H9 (cell line): ENCODE measurements around the gene GLYAT. TPM values are rescaled to one million over a fixed set of nuclear protein-coding genes. Genes with fewer than 3 reads are reported as not detected.

Experiments
- DNase-seq: peaks from one replicate; pipeline ENCODE4 v3.0.0-alpha.2; 2017
- H2AFZ ChIP-seq: one replicate; pipeline ENCODE4 v1.6.1; 2013; ENCODE audit warnings: mild to moderate bottlenecking, low read length, control low read depth, moderate library complexity
- H2AK5ac ChIP-seq: 2 replicates; pipeline ENCODE4 v1.6.1; 2013; ENCODE audit warnings: low read length, control low read depth, mixed read lengths; ENCODE audit not compliant: insufficient read length
- H2BK120ac ChIP-seq: one replicate; pipeline ENCODE4 v1.6.1; 2013; ENCODE audit warnings: low read depth, mild to moderate bottlenecking, low read length, control low read depth, inconsistent platforms; ENCODE audit not compliant: poor library complexity, severe bottlenecking
- H2BK12ac ChIP-seq: 2 replicates; pipeline ENCODE4 v1.6.1; 2013; ENCODE audit warnings: low read length, control low read depth, mixed read lengths, low read depth; ENCODE audit not compliant: insufficient read length
- H2BK15ac ChIP-seq: 2 replicates; pipeline ENCODE4 v1.6.1; 2013; ENCODE audit warnings: low read depth, low read length, control low read depth
- H2BK20ac ChIP-seq: one replicate; pipeline ENCODE4 v1.6.1; 2013; ENCODE audit warnings: low read depth, mild to moderate bottlenecking, low read length, control low read depth, inconsistent platforms; ENCODE audit not compliant: poor library complexity, severe bottlenecking
- H2BK5ac ChIP-seq: 2 replicates; pipeline ENCODE4 v1.6.1; 2013; ENCODE audit warnings: low read length, control low read depth, mixed read lengths; ENCODE audit not compliant: insufficient read length
- H3K14ac ChIP-seq: 2 replicates; pipeline ENCODE4 v1.6.1; 2013; ENCODE audit warnings: low read length, control low read depth; ENCODE audit not compliant: insufficient read depth
- H3K18ac ChIP-seq: 2 replicates; pipeline ENCODE4 v1.6.1; 2013; ENCODE audit warnings: low read depth, mild to moderate bottlenecking, mixed read lengths, low read length, control low read depth; ENCODE audit not compliant: insufficient read length
- H3K23ac ChIP-seq: 2 replicates; pipeline ENCODE4 v1.6.1; 2013; ENCODE audit warnings: low read length, control low read depth, mixed read lengths, low read depth; ENCODE audit not compliant: insufficient read length
- H3K23me2 ChIP-seq: 2 replicates; pipeline ENCODE4 v1.6.1; 2013; ENCODE audit warnings: low read depth, mild to moderate bottlenecking, mixed read lengths, low read length, control low read depth; ENCODE audit not compliant: insufficient read length, poor library complexity, severe bottlenecking
- H3K27ac ChIP-seq: 2 replicates; pipeline ENCODE4 v1.5.1; 2013; ENCODE audit warnings: low read length, control low read depth, mixed read lengths, low read depth; ENCODE audit not compliant: insufficient read length
- H3K27me3 ChIP-seq: 2 replicates; pipeline ENCODE4 v1.6.1; 2013; ENCODE audit warnings: low read length, control low read depth, inconsistent platforms; ENCODE audit not compliant: insufficient read depth
- H3K4ac ChIP-seq: 2 replicates; pipeline ENCODE4 v1.6.1; 2013; ENCODE audit warnings: low read depth, mild to moderate bottlenecking, control low read depth, inconsistent platforms, low read length, moderate library complexity
- H3K4me1 ChIP-seq: 2 replicates; pipeline ENCODE4 v1.6.1; 2013; ENCODE audit warnings: low read length, control low read depth, inconsistent platforms; ENCODE audit not compliant: insufficient read depth
- H3K4me2 ChIP-seq: 2 replicates; pipeline ENCODE4 v1.6.1; 2013; ENCODE audit warnings: low read length, control low read depth, mixed read lengths; ENCODE audit not compliant: insufficient read length, insufficient read depth
- H3K56ac ChIP-seq: 2 replicates; pipeline ENCODE4 v1.6.1; 2013; ENCODE audit warnings: low read depth, mild to moderate bottlenecking, mixed read lengths, low read length, control low read depth; ENCODE audit not compliant: insufficient read length
- H3K79me1 ChIP-seq: 2 replicates; pipeline ENCODE4 v1.6.1; 2013; ENCODE audit warnings: low read depth, mild to moderate bottlenecking, moderate library complexity, low read length, control low read depth, inconsistent platforms; ENCODE audit not compliant: insufficient read depth, poor library complexity, severe bottlenecking
- H3K79me2 ChIP-seq: 2 replicates; pipeline ENCODE4 v1.6.1; 2013; ENCODE audit warnings: low read length, control low read depth, inconsistent platforms; ENCODE audit not compliant: insufficient read depth
- H3K9ac ChIP-seq: 2 replicates; pipeline ENCODE4 v1.6.1; 2013; ENCODE audit warnings: low read length, control low read depth, mixed read lengths; ENCODE audit not compliant: insufficient read length; ENCODE audit errors: extremely low read depth
- H3K9me3 ChIP-seq: one replicate; pipeline ENCODE4 v1.6.1; 2013; ENCODE audit warnings: low read depth, low read length, inconsistent platforms; ENCODE audit not compliant: control insufficient read depth
- H3T11ph ChIP-seq: one replicate; pipeline ENCODE4 v1.6.1; 2013; ENCODE audit warnings: mild to moderate bottlenecking, low read length, control low read depth, inconsistent platforms
- H4K20me1 ChIP-seq: one replicate; pipeline ENCODE4 v1.6.1; 2013; ENCODE audit not compliant: control insufficient read depth, insufficient read length, insufficient read depth
- H4K5ac ChIP-seq: 2 replicates; pipeline ENCODE4 v1.6.1; 2013; ENCODE audit warnings: low read depth, mild to moderate bottlenecking, mixed read lengths, low read length, control low read depth; ENCODE audit not compliant: insufficient read length
- H4K8ac ChIP-seq: replicated peaks from 2 replicates; pipeline ENCODE4 v1.6.1; 2013; ENCODE audit warnings: low read length, control low read depth, mixed read lengths, low read depth; ENCODE audit not compliant: insufficient read length
- H4K91ac ChIP-seq: 2 replicates; pipeline ENCODE4 v1.6.1; 2013; ENCODE audit warnings: low read depth, mild to moderate bottlenecking, moderate library complexity, mixed read lengths, low read length, control low read depth; ENCODE audit not compliant: insufficient read length
- H3K27ac Mint-ChIP-seq, 3 experiments: 2 replicates in 2 of 3; 3 replicates in 1 of 3; pipeline ENCODE4 v1.8.0; 2020 to 2021; ENCODE audit warnings: mixed read lengths in 3 of 3, mild to moderate bottlenecking in 1 of 3, moderate library complexity in 1 of 3
- H3K27me3 Mint-ChIP-seq: 2 replicates; pipeline ENCODE4 v1.8.0; 2021; ENCODE audit warnings: low read depth, mild to moderate bottlenecking, moderate library complexity, mixed read lengths
- H3K36me3 Mint-ChIP-seq, 3 experiments: 2 replicates in 2 of 3; 3 replicates in 1 of 3; pipeline ENCODE4 v1.8.0; 2020 to 2021; ENCODE audit warnings: low read depth in 3 of 3, mixed read lengths in 3 of 3; ENCODE audit not compliant: insufficient read depth in 1 of 3
- H3K4me1 Mint-ChIP-seq, 2 experiments: 2 replicates each; pipeline ENCODE4 v1.8.0; 2020; ENCODE audit warnings: mixed read lengths in 2 of 2
- H3K4me3 Mint-ChIP-seq, 2 experiments: 2 replicates in 1 of 2; 3 replicates in 1 of 2; pipeline ENCODE4 v1.8.0; 2020 to 2021; ENCODE audit warnings: mild to moderate bottlenecking in 2 of 2, mixed read lengths in 2 of 2, moderate library complexity in 1 of 2
- H3K9me3 Mint-ChIP-seq, 2 experiments: 2 replicates in 1 of 2; 3 replicates in 1 of 2; pipeline ENCODE4 v1.8.0; 2020; ENCODE audit warnings: mild to moderate bottlenecking in 2 of 2, mixed read lengths in 2 of 2, moderate library complexity in 1 of 2
- CTCF ChIP-seq: fragments of 200-600 bp; sonication (generic); conservative IDR thresholded peaks from 3 replicates; pipeline ENCODE4 v1.8.0; 2021; ENCODE audit warnings: antibody characterized with exemption, mild to moderate bottlenecking
- WGBS: extraction: QIAGEN DNeasy Blood & Tissue Kit; methylation state at CpG from one replicate; pipeline ENCODE4 v1.1.7; 2013; ENCODE audit warnings: missing lambda C conversion rate, low lambda C conversion rate, mixed read lengths; ENCODE audit not compliant: insufficient read length; ENCODE audit errors: extremely low coverage; 5-methylcytosine and 5-hydroxymethylcytosine counted together
- total RNA-seq: library from RNA; stranded (reverse); gene quantifications from 2 replicates; pipeline ENCODE4 v1.2.1, GENCODE V29; 2021

GLYAT gene
- total RNA-seq, 1 experiment from 2014 or later, result not detected

- no peak overlapping the region for H3K27ac ChIP-seq
- H2AFZ ChIP-seq, result no peak overlapping the region
- H2BK120ac ChIP-seq, result no peak overlapping the region
- Mint-ChIP-seq H3K4me3 (no peak overlapping the region), H3K27ac (no peak overlapping the region), H3K4me1 (no peaks in the 10 kb centered on the region), H3K36me3 (peaks cover 0 to 37% (median 4%) of the 10 kb centered on the region in 3 experiments; a peak in 6 of 7 replicates), H3K9me3 (peaks cover 81 to 86% of the 10 kb centered on the region in 2 experiments), H3K27me3 (peaks cover 1% of the 10 kb centered on the region; the same call in 1 of the 2 replicates)
- no peak for TF ChIP-seq CTCF
- H2BK20ac ChIP-seq, result no peak overlapping the region
- WGBS, result no CpG with 5 or more reads among the region's 5 CpGs
- no peak overlapping the region for H2BK12ac ChIP-seq
- H4K8ac ChIP-seq, result no peak overlapping the region
- H2AK5ac ChIP-seq, result no peak overlapping the region
- no peak overlapping the region for H3K56ac ChIP-seq
- no peak for DNase-seq
- H3K4ac ChIP-seq, result no peak overlapping the region
- H3K4me2 ChIP-seq, result no peak overlapping the region
- no peak overlapping the region for H4K91ac ChIP-seq
- H3K79me1 ChIP-seq, result no peaks in the 10 kb centered on the region
- no peak overlapping the region for H4K5ac ChIP-seq
- H3K4me1 ChIP-seq, result no peaks in the 10 kb centered on the region
- no peak overlapping the region for H3K14ac ChIP-seq
- H3K18ac ChIP-seq, result no peak overlapping the region
- no peak overlapping the region for H3K23ac ChIP-seq
- no peak overlapping the region for H2BK5ac ChIP-seq
- H3T11ph ChIP-seq, result no peak overlapping the region
- H3K27me3 ChIP-seq, result no peaks in the 10 kb centered on the region
- no peaks in the 10 kb centered on the region for H4K20me1 ChIP-seq
- H3K23me2 ChIP-seq, result no peaks in the 10 kb centered on the region
- H3K79me2 ChIP-seq, result no peaks in the 10 kb centered on the region
- H2BK15ac ChIP-seq, result no peak overlapping the region
- peaks cover 66% of the 10 kb centered on the region for H3K9me3 ChIP-seq
- H3K9ac ChIP-seq, result no peak overlapping the region
Measured at GRCh38 chr11:58745705-58746364, 14.1 kb upstream of the GLYAT start.
